GM18502 (cell line): ENCODE data around the gene TAX1BP1.
"Not testable (repeated sequence)": the region's sequence is repeated elsewhere in the genome, so short reads cannot be mapped to it uniquely, and the experiment has no call there.

Source experiments
- ATAC-seq: cut with Tn5 transposase; IDR thresholded peaks from one replicate; pipeline ENCODE4 v1.9.1; 2021; ENCODE audit warnings: mild to moderate bottlenecking; ENCODE audit not compliant: unreplicated experiment, poor library complexity

The TAX1BP1 gene

GRCh38 chr7:27737178-27737577, 2.8 kb upstream of the TAX1BP1 start:
- no peak for ATAC-seq

- ATAC-seq: no peak
These were observed 2.3 kb upstream of the TAX1BP1 start for GRCh38 chr7:27737616-27738015.

- peak; percentile 39 for ATAC-seq
These were observed 557 bp upstream of the TAX1BP1 start for GRCh38 chr7:27739301-27739908.

- peak; percentile 74 for ATAC-seq
These were observed 606 bp downstream of the TAX1BP1 start for GRCh38 chr7:27740449-27741086.

GRCh38 chr7:27742091-27742710, 2.2 kb downstream of the TAX1BP1 start:
- ATAC-seq: not testable (repeated sequence)

GRCh38 chr7:27745064-27745583, 5.2 kb downstream of the TAX1BP1 start:
- ATAC-seq: no peak

- ATAC-seq: no peak
These were observed 6.5 kb downstream of the TAX1BP1 start for GRCh38 chr7:27746486-27746885.

- ATAC-seq: no peak
These were observed 7.0 kb downstream of the TAX1BP1 start for GRCh38 chr7:27746978-27747377.

GRCh38 chr7:27747589-27748368, 7.8 kb downstream of the TAX1BP1 start:
- no peak for ATAC-seq

GRCh38 chr7:27750316-27750715, 10.4 kb downstream of the TAX1BP1 start:
- ATAC-seq: no peak

GRCh38 chr7:27751888-27752660, 12.1 kb downstream of the TAX1BP1 start:
- no peak for ATAC-seq

- no peak for ATAC-seq
These were observed 13.9 kb downstream of the TAX1BP1 start for GRCh38 chr7:27753863-27754262.

GRCh38 chr7:27756298-27756697, 16.3 kb downstream of the TAX1BP1 start:
- no peak for ATAC-seq

GRCh38 chr7:27759491-27759890, 19.5 kb downstream of the TAX1BP1 start:
- no peak for ATAC-seq

- ATAC-seq: no peak
These were observed 22.1 kb downstream of the TAX1BP1 start for GRCh38 chr7:27762062-27762461.

GRCh38 chr7:27763983-27764508, 24.1 kb downstream of the TAX1BP1 start:
- ATAC-seq: no peak

- no peak for ATAC-seq
These were observed 25.9 kb downstream of the TAX1BP1 start for GRCh38 chr7:27765841-27766240.

GRCh38 chr7:27767374-27767773, 27.4 kb downstream of the TAX1BP1 start:
- no peak for ATAC-seq

- ATAC-seq: no peak
These were observed 31.1 kb downstream of the TAX1BP1 start for GRCh38 chr7:27771111-27771510.
